HG02938 (cell line): ENCODE data around the gene RABGAP1L.
"Not testable (repeated sequence)": the region's sequence is repeated elsewhere in the genome, so short reads cannot be mapped to it uniquely, and the experiment has no call there.

Source experiments
- ATAC-seq: cut with Tn5 transposase; IDR thresholded peaks from one replicate; pipeline ENCODE4 v1.9.1; 2021; ENCODE audit warnings: mild to moderate bottlenecking, moderate library complexity; ENCODE audit not compliant: unreplicated experiment

The RABGAP1L gene

GRCh38 chr1:174696026-174696821 lies 536.9 kb downstream of the RABGAP1L start:
- no peak for ATAC-seq

- ATAC-seq, result no peak
These were observed 541.0 kb downstream of the RABGAP1L start for GRCh38 chr1:174700314-174700713.

- ATAC-seq, result no peak
These were observed 541.5 kb downstream of the RABGAP1L start for GRCh38 chr1:174700775-174701174.

- ATAC-seq, result no peak
These were observed 542.2 kb downstream of the RABGAP1L start for GRCh38 chr1:174701565-174701964.

- no peak for ATAC-seq
These were observed 542.7 kb downstream of the RABGAP1L start for GRCh38 chr1:174702011-174702410.

DNA sequence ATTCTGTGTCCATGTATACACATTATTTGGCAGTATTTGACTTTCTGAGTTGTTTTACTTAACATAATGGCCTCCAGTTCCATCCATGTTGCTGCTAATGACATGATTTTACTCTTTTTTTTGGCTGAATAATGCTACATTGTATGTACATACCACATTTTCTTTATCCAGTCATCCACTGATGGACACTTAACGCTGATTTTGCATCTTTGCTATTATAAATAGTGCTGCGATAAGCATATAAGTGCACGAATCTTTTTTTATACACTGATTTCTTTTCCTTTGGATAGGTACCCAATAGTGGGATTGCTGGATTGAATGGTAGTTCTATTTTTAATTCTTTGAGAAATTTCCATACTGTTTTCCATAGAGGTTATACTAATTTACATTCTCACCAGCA lies 544.0 kb downstream of the RABGAP1L start:
- no peak for ATAC-seq

DNA sequence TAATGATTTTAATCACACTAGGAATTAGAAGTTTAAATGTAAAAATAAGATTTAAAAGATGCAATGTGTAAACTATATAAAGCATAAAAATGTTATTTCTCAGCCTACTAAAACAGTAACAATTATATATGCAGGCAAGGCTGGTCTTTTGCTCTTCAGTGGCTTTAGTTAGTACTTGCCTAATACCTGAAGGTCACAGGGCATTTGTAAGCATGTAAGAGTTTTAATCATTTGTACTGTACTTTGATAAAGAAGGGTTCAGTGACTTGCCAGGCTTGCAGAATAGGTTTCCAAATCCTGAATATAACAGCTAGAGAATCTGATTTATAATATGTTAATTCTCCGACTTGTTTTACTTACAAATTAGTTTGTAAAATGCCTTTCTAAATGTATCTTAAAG lies 545.0 kb downstream of the RABGAP1L start:
- no peak for ATAC-seq

DNA sequence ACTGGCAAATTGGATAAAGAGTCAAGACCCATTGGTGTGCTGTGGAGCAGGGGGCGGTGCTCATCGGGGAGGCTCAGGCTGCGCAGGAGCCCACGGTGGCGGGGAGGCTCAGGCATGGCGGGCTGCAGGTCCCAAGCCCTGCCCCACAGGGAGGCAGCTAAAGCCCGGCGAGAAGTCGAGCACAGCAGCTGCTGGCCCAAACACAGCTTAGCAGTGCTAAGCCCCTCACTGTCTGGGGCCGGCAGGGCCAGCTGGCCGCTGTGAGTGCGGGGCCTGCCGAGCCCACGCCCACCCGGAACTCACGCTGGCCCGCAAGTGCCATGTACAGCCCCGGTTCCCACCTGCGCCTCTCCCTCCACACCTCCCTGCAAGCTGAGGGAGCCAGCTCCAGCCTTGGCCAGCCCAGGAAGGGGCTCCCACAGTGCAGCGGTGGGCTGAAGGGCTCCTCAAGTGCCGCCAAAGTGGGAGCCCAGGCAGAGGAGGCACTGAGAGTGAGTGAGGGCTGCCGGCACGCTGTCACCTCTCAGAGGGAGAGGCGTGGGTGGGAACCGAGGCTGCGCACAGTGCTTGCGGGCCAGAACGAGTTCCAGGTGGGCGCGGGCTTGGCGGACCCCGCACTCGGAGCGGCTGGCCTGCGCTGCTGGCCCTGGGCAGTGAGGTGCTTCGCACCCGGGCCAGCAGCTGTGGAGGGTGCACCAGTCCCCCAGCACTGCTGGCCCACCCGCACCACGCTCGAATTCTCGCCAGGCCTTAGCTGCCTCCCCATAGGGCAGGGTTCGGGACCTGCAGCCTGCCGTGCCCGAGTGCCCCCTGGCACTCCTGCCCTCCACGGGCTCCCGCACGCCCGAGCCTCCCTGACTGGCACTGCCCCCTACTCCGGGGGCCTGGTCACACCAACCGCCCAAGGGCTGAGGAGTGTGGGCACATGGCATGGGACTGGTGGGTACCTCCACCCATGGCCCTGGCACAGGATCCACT lies 551.8 kb downstream of the RABGAP1L start:
- no peak for ATAC-seq

DNA sequence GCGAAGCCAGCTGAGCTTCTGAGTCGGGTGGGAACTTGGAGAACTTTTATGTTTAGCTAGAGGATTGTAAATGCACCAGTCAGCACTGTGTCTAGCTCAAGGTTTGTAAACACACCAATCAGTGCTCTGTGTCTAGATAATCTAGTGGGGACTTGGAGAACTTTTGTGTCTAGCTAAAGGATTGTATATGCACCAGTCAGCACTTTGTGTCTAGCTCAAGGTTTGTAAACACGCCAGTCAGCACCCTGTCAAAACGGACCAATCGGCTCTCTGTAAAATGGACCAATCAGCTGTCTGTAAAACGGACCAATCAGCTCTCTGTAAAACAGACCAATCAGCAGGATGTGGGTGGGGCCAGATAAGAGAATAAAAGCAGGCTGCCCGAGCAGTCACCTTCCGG lies 552.5 kb downstream of the RABGAP1L start:
- not testable (repeated sequence) for ATAC-seq

DNA sequence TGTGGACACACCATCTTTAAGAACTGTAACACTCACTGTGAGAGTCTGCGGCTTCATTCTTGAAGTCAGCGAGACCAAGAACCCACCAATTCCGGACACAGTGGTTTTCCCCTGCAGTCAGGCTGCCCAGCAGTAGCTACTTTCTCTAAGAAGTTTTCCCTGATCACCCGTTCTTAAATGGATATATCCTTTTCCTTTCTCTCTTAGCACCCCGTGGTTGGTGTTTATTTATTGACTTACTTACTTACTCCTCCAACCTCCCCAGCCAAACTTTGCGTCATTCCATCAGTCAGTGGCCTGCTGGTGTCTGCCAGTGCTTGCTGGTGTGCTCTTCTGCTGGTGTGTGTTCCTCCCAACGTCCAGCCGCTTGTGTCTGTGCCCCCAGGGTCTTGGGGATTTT lies 553.2 kb downstream of the RABGAP1L start:
- no peak for ATAC-seq

DNA sequence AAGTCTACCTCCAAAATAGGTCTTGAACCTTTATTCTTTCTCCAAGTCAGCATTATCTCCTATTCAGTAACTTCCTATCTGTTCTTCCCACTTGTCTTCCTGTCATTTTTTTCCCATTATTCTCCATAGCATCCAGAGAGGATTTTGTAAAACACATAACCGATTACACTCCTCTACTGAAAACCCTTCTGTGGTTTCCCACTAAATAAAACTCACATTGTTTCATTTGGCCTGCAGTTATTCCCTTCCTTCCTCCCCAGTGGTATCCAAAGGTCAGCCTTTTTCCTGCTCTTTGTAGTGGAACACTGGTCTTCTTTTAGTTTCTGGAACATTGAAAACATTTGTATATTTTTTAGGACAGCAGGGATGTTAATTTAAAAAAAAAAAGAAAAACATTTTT lies 554.5 kb downstream of the RABGAP1L start:
- ATAC-seq, result no peak

DNA sequence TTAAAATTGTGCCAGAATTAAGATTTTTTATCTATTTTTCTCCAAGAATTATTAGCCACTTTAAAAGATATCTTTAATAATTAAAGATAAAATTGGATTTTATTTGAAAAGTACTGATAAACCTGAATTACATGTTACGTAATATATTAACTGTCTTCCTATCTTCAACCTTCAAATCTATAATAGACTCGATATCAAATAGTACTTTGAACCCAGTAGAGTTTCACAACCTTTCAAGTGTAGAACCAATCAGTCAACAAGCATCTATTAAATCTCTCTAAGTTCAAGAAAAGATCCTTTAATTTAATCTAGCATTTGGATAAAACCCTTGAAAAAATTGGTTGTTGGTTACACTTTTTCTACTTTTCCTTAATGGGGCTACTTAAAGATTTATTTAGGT lies 559.9 kb downstream of the RABGAP1L start:
- ATAC-seq, result no peak

DNA sequence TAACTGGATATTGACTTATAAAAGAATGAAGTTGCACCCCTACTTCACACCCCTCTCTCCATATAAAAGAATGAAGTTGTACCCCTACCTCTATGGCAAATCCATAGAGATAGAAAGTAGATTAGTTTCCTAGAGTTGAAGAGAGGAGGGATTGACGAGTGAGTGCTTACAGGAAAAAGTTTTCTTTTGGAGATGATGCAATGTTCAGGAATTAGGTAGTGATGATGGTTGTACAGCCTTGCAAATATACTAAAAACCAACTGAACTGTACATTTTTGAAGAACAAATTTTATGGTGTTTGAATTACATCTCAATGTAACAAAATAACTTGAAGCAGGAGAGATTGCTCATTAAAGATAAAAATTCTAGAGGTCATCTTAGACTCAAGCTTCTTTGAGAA lies 561.3 kb downstream of the RABGAP1L start:
- no peak for ATAC-seq

GRCh38 chr1:174721246-174721645 lies 561.9 kb downstream of the RABGAP1L start:
- ATAC-seq, result no peak

- no peak for ATAC-seq
These were observed 564.5 kb downstream of the RABGAP1L start for GRCh38 chr1:174723816-174724215.

- no peak for ATAC-seq
These were observed 564.9 kb downstream of the RABGAP1L start for GRCh38 chr1:174724219-174724618.

DNA sequence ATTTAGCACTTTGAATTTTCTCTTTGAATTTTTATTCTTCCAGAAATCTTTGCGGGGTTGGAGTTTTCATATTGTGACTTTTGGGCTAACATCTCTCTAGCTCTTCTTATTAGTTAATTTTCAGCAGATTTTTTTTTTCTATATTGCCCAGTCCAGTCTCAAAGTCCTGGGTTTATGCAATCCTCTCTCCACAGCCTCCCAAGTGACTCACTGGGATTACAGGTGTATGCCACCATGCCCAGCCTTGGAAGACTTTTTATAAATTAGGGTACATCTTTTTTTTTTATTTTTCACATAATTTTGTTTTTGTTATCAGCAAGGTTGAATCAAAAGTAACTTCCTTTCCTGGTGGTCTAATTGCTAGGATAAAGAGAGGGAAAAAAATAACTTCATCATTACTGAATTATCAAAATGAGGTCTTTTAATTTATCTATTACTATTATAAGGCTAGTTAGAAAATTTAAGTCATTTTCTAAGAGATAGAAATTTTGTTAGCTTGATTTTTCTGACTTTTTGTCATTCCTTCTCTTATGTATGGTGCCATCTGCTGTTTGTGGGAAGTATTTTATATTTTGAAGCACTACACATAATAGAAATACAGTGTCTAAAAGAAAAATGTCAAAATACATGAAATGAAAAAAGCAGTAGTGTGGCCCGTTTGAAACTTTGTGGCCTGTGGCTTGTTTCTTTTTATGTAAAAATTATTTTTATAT lies 567.0 kb downstream of the RABGAP1L start:
- no peak for ATAC-seq

GRCh38 chr1:174726880-174727585 lies 567.7 kb downstream of the RABGAP1L start:
- ATAC-seq, result no peak

- ATAC-seq, result no peak
These were observed 575.0 kb downstream of the RABGAP1L start for GRCh38 chr1:174734270-174734669.

DNA sequence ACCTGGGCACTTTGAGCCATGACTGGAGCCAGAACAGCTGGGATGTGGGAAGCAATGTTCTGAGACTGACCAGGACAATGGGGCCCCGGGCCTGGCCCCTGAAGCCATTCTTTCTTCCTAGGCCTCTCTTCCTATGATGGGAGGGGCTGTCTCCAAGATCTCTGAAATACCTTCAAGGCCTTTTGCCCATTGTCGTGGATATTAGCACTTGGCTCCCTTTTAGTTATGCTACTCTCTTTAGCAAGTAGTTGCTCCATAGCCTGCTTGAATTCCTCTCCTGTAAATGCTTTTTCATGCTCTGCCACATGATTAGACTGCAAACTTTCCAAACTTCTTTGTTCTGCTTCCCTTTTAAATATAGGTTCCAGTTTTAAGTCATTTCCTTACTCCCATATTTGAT lies 577.5 kb downstream of the RABGAP1L start:
- no peak for ATAC-seq
